HG03460 (cell line): Measurements from ENCODE around the gene TACO1.

Experiments
- ATAC-seq: cut with Tn5 transposase; IDR thresholded peaks from one replicate; pipeline ENCODE4 v1.9.1; 2021; ENCODE audit not compliant: unreplicated experiment

Gene TACO1

GRCh38 chr17:63635787-63636186 is 35.1 kb downstream of the TACO1 start:
- ATAC-seq = no peak

GRCh38 chr17:63639125-63639524 is 38.4 kb downstream of the TACO1 start:
- no peak for ATAC-seq

- ATAC-seq = no peak
Observed at GRCh38 chr17:63640038-63640437, 39.3 kb downstream of the TACO1 start.

- no peak for ATAC-seq
Observed at GRCh38 chr17:63641692-63642448, 41.2 kb downstream of the TACO1 start.

DNA sequence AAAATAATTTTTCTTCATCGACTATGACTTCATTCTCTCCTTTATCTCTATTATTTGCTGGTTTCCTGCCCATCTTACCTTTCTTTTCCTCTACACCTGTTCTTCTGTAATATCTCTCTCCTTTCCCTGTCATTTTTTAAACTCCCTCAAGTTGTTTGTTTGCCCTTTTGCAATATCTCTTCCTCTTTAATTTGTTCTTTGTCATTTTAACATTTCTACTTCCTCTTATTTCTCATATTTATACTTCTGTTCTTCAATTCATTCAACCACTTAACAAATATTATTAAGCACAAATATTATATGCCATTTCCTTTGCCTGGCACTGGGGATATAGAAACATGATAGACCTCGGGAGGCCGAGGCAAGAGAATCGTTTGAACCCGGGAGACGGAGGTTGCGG is 44.2 kb downstream of the TACO1 start:
- ATAC-seq = no peak

- peak; percentile 61 for ATAC-seq
Observed at GRCh38 chr17:63645775-63646487, 45.2 kb downstream of the TACO1 start.

- ATAC-seq = peak; percentile 77
Observed at GRCh38 chr17:63646488-63646806, 45.8 kb downstream of the TACO1 start.

DNA sequence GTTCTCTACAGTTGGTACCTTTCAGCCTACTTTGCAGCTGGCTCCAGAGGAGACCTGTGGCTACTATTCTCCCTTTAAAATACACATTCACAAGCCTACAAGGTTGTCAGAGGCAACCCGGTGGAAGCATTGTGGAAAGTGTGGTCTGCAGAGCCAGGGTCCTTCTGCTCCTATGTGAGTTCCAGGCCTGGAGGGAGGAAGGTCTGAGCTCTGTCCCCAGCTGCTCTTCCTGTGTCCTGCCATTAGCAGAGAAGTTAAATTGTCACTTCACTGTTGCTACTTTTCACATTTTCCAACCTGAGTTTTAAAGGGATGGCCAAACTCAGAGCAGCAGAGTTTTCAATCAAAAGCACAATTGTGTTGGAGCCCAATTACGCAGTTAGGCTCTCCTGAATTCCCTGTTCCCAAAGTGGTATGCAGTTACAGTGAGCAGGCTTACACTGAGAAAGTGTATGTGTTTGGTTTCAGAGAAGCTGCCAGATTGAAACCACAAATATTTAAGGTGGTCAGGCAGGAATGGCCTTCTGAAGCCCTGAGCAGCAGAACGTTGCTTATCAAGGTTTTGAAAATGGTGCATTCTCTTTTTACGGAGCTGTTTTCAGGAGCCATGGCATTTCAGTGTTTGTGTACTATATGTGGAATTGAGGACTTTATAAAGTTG is 46.5 kb downstream of the TACO1 start:
- no peak for ATAC-seq

- ATAC-seq = no peak
Observed at GRCh38 chr17:63647936-63648335, 47.2 kb downstream of the TACO1 start.

GRCh38 chr17:63649813-63650212 is 49.1 kb downstream of the TACO1 start:
- ATAC-seq = no peak

GRCh38 chr17:63652106-63652505 is 51.4 kb downstream of the TACO1 start:
- ATAC-seq = no peak

DNA sequence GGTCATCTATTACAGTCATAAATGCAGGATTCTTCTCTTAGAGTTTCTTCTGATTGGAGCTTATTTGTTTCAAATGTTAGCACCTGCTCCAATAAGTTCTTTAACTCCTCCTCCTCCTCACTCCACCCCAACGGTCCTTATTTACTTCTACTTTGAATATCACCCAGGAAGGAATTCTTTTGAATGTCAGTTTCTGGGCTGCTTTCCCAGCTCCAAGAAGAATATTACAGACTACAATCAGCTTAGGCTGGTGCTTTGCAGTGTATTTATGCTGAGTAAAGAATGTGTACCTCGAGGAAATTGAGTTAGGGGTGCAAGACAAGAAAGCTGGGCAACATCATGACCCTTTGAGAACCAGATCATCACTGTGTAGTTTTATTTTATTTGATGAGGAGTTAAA is 52.4 kb downstream of the TACO1 start:
- no peak for ATAC-seq

- ATAC-seq = no peak
Observed at GRCh38 chr17:63657786-63658185, 57.1 kb downstream of the TACO1 start.
